SU-DHL-6 (cell line): ENCODE results near the gene GRM5.
"Not testable (repeated sequence)": the region's sequence is repeated elsewhere in the genome, so short reads cannot be mapped to it uniquely, and the experiment has no call there.

ENCODE experiments used
- EZH2phosphoT487 ChIP-seq: fragments of 200-600 bp; sonication (generic), shearing (Covaris generic); conservative IDR thresholded peaks from 2 replicates; pipeline ENCODE4 v1.6.1; 2018; ENCODE audit warnings: mild to moderate bottlenecking, antibody characterized with exemption, low read length, moderate library complexity, mixed read lengths
- TF ChIP-seq, protein P1 (sequence below): fragments of 200-600 bp; sonication (generic); IDR thresholded peaks from one replicate; pipeline ENCODE4 v1.5.1; 2017; ENCODE audit warnings: antibody characterized with exemption, mild to moderate bottlenecking, low read length, moderate library complexity; ENCODE audit not compliant: insufficient read depth, poor library complexity, severe bottlenecking

DNA sequence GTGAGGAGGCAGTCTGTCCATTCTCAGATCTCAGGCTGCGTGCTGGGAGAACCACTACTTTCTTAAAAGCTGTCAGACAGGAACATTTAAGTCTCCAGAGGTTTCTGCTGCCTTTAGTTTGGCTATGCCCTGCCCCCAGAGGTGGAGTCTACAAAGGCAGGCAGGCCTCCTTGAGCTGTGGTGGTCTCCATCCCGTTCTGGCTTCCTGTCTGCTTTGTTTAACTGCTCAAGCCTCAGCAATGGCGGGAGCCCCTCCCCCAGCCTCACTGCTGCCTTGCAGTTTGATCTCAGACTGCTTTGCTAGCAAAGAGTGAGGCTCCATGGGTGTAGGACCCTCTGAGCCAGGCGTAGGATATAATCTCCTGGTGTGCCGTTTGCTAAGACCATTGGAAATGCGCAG lies 602.5 kb downstream of the GRM5 start:
- TF ChIP-seq, protein P1, sequence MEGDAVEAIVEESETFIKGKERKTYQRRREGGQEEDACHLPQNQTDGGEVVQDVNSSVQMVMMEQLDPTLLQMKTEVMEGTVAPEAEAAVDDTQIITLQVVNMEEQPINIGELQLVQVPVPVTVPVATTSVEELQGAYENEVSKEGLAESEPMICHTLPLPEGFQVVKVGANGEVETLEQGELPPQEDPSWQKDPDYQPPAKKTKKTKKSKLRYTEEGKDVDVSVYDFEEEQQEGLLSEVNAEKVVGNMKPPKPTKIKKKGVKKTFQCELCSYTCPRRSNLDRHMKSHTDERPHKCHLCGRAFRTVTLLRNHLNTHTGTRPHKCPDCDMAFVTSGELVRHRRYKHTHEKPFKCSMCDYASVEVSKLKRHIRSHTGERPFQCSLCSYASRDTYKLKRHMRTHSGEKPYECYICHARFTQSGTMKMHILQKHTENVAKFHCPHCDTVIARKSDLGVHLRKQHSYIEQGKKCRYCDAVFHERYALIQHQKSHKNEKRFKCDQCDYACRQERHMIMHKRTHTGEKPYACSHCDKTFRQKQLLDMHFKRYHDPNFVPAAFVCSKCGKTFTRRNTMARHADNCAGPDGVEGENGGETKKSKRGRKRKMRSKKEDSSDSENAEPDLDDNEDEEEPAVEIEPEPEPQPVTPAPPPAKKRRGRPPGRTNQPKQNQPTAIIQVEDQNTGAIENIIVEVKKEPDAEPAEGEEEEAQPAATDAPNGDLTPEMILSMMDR: not testable (repeated sequence)
- TF ChIP-seq EZH2phosphoT487: not testable (repeated sequence)
